Superior temporal gyrus (tissue), 1 donor: Measurements from ENCODE around the gene ATAT1.

Experiments
- DNase-seq: peaks from one replicate; pipeline ENCODE4 v3.0.0-alpha.2; 2016; ENCODE audit errors: extremely low spot score

ATAT1 gene

GRCh38 chr6:30613251-30614043, 13.2 kb upstream of the ATAT1 start:
- peak; percentile 25 for DNase-seq

- DNase-seq = peak; percentile 61
Observed at GRCh38 chr6:30614044-30614842, 12.4 kb upstream of the ATAT1 start.

GRCh38 chr6:30614843-30615218, 11.8 kb upstream of the ATAT1 start:
- DNase-seq = peak; percentile 99

GRCh38 chr6:30615219-30615957, 11.3 kb upstream of the ATAT1 start:
- DNase-seq = peak; percentile 78

GRCh38 chr6:30615958-30616810, 10.5 kb upstream of the ATAT1 start:
- peak; percentile 64 for DNase-seq

- DNase-seq = peak; percentile 100
Observed at GRCh38 chr6:30616811-30617564, 9.7 kb upstream of the ATAT1 start, which contains the start of gene PPP1R10. TSS of gene PPP1R10 (minus strand) at chr6:30617243. CDS start at chr6:30609944, 7,299 bp downstream.

- peak; percentile 99 for DNase-seq
Observed at GRCh38 chr6:30617565-30618269, 9.0 kb upstream of the ATAT1 start, which contains the start of gene MRPS18B. TSS of gene MRPS18B (plus strand) at chr6:30617840. CDS start at chr6:30617866, 26 bp downstream.

GRCh38 chr6:30618270-30618797, 8.3 kb upstream of the ATAT1 start:
- DNase-seq = no peak

- no peak for DNase-seq
Observed at GRCh38 chr6:30619561-30619960, 7.1 kb upstream of the ATAT1 start.

GRCh38 chr6:30625511-30625910, 1.2 kb upstream of the ATAT1 start:
- DNase-seq = no peak

- DNase-seq = no peak
Observed at GRCh38 chr6:30635834-30636233, 9.2 kb downstream of the ATAT1 start.

- no peak for DNase-seq
Observed at GRCh38 chr6:30640481-30640880, 13.8 kb downstream of the ATAT1 start.

GRCh38 chr6:30641048-30641447, 14.4 kb downstream of the ATAT1 start:
- DNase-seq = no peak

- no peak for DNase-seq
Observed at GRCh38 chr6:30643656-30644055, 17.0 kb downstream of the ATAT1 start.

- DNase-seq = no peak
Observed at GRCh38 chr6:30644769-30645168, 18.1 kb downstream of the ATAT1 start.

GRCh38 chr6:30645989-30646388, 19.3 kb downstream of the ATAT1 start:
- no peak for DNase-seq

- peak; percentile 94 for DNase-seq
Observed at GRCh38 chr6:30646450-30647241, 20.0 kb downstream of the ATAT1 start, which contains the start of gene C6orf136. TSS of gene C6orf136 (plus strand) at chr6:30647133. CDS start at chr6:30647232, 99 bp downstream.
